HepG2 (cell line): ENCODE results near the gene TTLL1. TPM values are rescaled to one million over a fixed set of nuclear protein-coding genes. Genes with fewer than 3 reads are reported as not detected.

Experiments
- ATAC-seq: fragments of 200-7000 bp; cut with Tn5 transposase; 3 replicates; pipeline ENCODE4 v1.9.1; 2020; ENCODE audit warnings: mild to moderate bottlenecking, moderate library complexity
- BruUV-seq: library from RNA; stranded (reverse); fragments of 400-500 nt; replicated peaks from 2 replicates; lab custom pipeline; 2021; lab: Mats Ljungman, UMichigan
- CTCF ChIA-PET: fragments of 300-600 bp; formaldehyde crosslinking; extraction: SDS; loops from one replicate; lab custom pipeline; 2021; ENCODE audit warnings: low total read pairs, inconsistent platforms, low intra/inter-chr PET ratio; lab: Yijun Ruan, JAX
- POLR2A ChIA-PET: fragments of 350-600 bp; sonication (Branson Sonifier 250); formaldehyde crosslinking; loops from one replicate; lab custom pipeline; 2020; ENCODE audit warnings: antibody characterized with exemption, inconsistent platforms; lab: Yijun Ruan, JAX
- DNase-seq: peaks from one replicate; pipeline ENCODE4 v3.0.0-alpha.2; 2015; ENCODE audit warnings: low spot score
- FAIRE-seq: peaks from 3 replicates; lab custom pipeline; 2011; peaks lifted over from hg19 to GRCh38; lab: Jason Lieb, UNC
- H2AFZ ChIP-seq: one replicate; pipeline ENCODE4 v1.6.1; 2011; ENCODE audit warnings: low read length, inconsistent platforms
- H3K27ac ChIP-seq: fragments of 300-600 bp; 3 replicates; pipeline ENCODE4 v1.8.0; 2011; ENCODE audit warnings: mixed run types, mild to moderate bottlenecking, mixed read lengths, low read length, inconsistent platforms; ENCODE audit not compliant: insufficient read depth; ENCODE audit errors: extremely low read length
- H3K27me3 ChIP-seq, 2 experiments: fragments of 200-600 bp in 1 of 2; 2 replicates in 1 of 2; 3 replicates in 1 of 2; pipeline versions ENCODE4 v1.6.0 to v1.8.0; 2011; ENCODE audit warnings: low read length in 2 of 2, mild to moderate bottlenecking in 2 of 2, moderate library complexity in 2 of 2, inconsistent platforms in 1 of 2; ENCODE audit not compliant: insufficient read depth in 2 of 2, control insufficient read depth in 1 of 2
- H3K36me3 ChIP-seq, 2 experiments: fragments of 200-600 bp in 1 of 2; replicated peaks in 1 of 2; 2 replicates in 1 of 2; 3 replicates in 1 of 2; pipeline versions ENCODE4 v1.5.1 to v1.8.0; 2011; ENCODE audit warnings: low read length in 2 of 2, inconsistent platforms in 1 of 2; ENCODE audit not compliant: insufficient read depth in 2 of 2, control insufficient read depth in 1 of 2
- H3K4me1 ChIP-seq: 2 replicates; pipeline ENCODE4 v1.5.1; 2012; ENCODE audit warnings: low read length, inconsistent platforms; ENCODE audit not compliant: insufficient read depth
- H3K4me2 ChIP-seq: 2 replicates; pipeline ENCODE4 v1.6.0; 2011; ENCODE audit warnings: low read depth, low read length, inconsistent platforms
- H3K4me3 ChIP-seq, 3 experiments: fragments of 200-600 bp in 1 of 3; sonication (generic), shearing (Covaris generic) in 1 of 3; replicated peaks in 1 of 3; 2 replicates each; pipeline ENCODE4 v1.5.1; 2011 to 2016; ENCODE audit warnings: low read length in 3 of 3, inconsistent platforms in 2 of 3, low read depth in 2 of 3, mild to moderate bottlenecking in 2 of 3, control low read depth in 1 of 3, mixed read lengths in 1 of 3; ENCODE audit not compliant: insufficient read depth in 1 of 3
- H3K79me2 ChIP-seq: one replicate; pipeline ENCODE4 v1.6.1; 2011; ENCODE audit warnings: low read length, inconsistent platforms; ENCODE audit not compliant: insufficient read depth
- H3K9ac ChIP-seq: 2 replicates; pipeline ENCODE4 v1.6.0; 2011; ENCODE audit warnings: mild to moderate bottlenecking, low read depth, low read length, inconsistent platforms; ENCODE audit not compliant: insufficient read depth
- H3K9me3 ChIP-seq: 2 replicates; pipeline ENCODE4 v1.5.1; 2012; ENCODE audit warnings: mild to moderate bottlenecking, low read length
- H4K20me1 ChIP-seq: 2 replicates; pipeline ENCODE4 v1.6.0; 2011; ENCODE audit warnings: inconsistent platforms, mild to moderate bottlenecking, low read length, moderate library complexity; ENCODE audit not compliant: insufficient read depth
- ATF3 ChIP-seq: sonication (generic); formaldehyde crosslinking; IDR thresholded peaks from 2 replicates; pipeline ENCODE4 v1.4.0; 2020; ENCODE audit warnings: missing genetic modification reagents
- HBP1 ChIP-seq: IDR thresholded peaks from 2 replicates; pipeline ENCODE4 v1.6.1; 2016; ENCODE audit warnings: low read depth, control low read depth
- POGK ChIP-seq: sonication (generic); formaldehyde crosslinking; conservative IDR thresholded peaks from 2 replicates; pipeline ENCODE4 v1.8.0; 2022; ENCODE audit warnings: mild to moderate bottlenecking, moderate library complexity, missing genetic modification reagents
- TCF7 ChIP-seq: sonication (generic); IDR thresholded peaks from 2 replicates; pipeline ENCODE4 v1.6.1; 2016; ENCODE audit warnings: antibody characterized with exemption, low read depth
- XRCC5 ChIP-seq: fragments of 200-400 bp; formaldehyde crosslinking; optimal IDR thresholded peaks from 2 replicates; pipeline ENCODE3; 2017; ENCODE audit warnings: mild to moderate bottlenecking, low read length
- ZNF367 ChIP-seq: sonication (generic); formaldehyde crosslinking; IDR thresholded peaks from 2 replicates; pipeline ENCODE4 v1.4.0; 2020; ENCODE audit warnings: missing genetic modification reagents, borderline replicate concordance
- ZNF383 ChIP-seq: sonication (generic); formaldehyde crosslinking; IDR thresholded peaks from 2 replicates; pipeline ENCODE4 v1.4.0; 2020; ENCODE audit warnings: missing genetic modification reagents, mild to moderate bottlenecking, borderline replicate concordance
- ZNF790 ChIP-seq: sonication (generic); formaldehyde crosslinking; IDR thresholded peaks from 2 replicates; pipeline ENCODE4 v1.8.0; 2022; ENCODE audit warnings: missing genetic modification reagents, mild to moderate bottlenecking, borderline replicate concordance
- WGBS: methylation state at CpG from one replicate; pipeline ENCODE4 v1.1.6; 2017; ENCODE audit warnings: low lambda C conversion rate; 5-methylcytosine and 5-hydroxymethylcytosine counted together
- in situ Hi-C: cut with HindIII; loops from 2 replicates; pipeline ENCODE4 v1.10.0; 2017; ENCODE audit warnings: low pct_unique_long_range_greater_than_20kb; ENCODE audit not compliant: extremely low pct_ligation_motif_present
- intact Hi-C: fragments of 100-400 bp; cut with micrococcal nuclease; formaldehyde crosslinking; loops from one replicate; pipeline ENCODE4 v1.10.0; 2022; ENCODE audit not compliant: unreplicated experiment
- polyA plus RNA-seq, 8 experiments: library from polyadenylated mRNA; depleted of rRNA in 3 of 8; stranded (reverse) in 7 of 8; unstranded in 1 of 8; fragments of >200 nt; fragmentation: Illumina TruSeq in 4 of 8; extraction: Trizol in 4 of 8; gene quantifications; 2 replicates each; pipeline versions ENCODE4 v1.2.1 to v1.2.3, GENCODE V29; 2011 to 2016; ENCODE audit warnings: low read depth in 4 of 8, missing spikeins in 1 of 8, mixed read lengths in 1 of 8; ENCODE audit not compliant: insufficient read depth in 1 of 8
- total RNA-seq, 5 experiments: library from RNA; depleted of rRNA; stranded (reverse); fragments of >200 nt; fragmentation: Illumina TruSeq; extraction: Trizol; gene quantifications; 2 replicates each; pipeline ENCODE4 v1.2.3, GENCODE V29; 2016; ENCODE audit warnings: low read depth in 1 of 5
- TF ChIP-seq, protein P1 (sequence below): sonication (generic); formaldehyde crosslinking; IDR thresholded peaks from 2 replicates; pipeline ENCODE4 v1.5.0; 2020; ENCODE audit warnings: mild to moderate bottlenecking, missing genetic modification reagents, borderline replicate concordance

TTLL1 gene
- total and polyA plus RNA-seq, 2 of the 13 experiments (the other 11 are each of a cell fraction or from before 2014, with no cell fraction given) = 1.6 to 5.3 TPM

DNA sequence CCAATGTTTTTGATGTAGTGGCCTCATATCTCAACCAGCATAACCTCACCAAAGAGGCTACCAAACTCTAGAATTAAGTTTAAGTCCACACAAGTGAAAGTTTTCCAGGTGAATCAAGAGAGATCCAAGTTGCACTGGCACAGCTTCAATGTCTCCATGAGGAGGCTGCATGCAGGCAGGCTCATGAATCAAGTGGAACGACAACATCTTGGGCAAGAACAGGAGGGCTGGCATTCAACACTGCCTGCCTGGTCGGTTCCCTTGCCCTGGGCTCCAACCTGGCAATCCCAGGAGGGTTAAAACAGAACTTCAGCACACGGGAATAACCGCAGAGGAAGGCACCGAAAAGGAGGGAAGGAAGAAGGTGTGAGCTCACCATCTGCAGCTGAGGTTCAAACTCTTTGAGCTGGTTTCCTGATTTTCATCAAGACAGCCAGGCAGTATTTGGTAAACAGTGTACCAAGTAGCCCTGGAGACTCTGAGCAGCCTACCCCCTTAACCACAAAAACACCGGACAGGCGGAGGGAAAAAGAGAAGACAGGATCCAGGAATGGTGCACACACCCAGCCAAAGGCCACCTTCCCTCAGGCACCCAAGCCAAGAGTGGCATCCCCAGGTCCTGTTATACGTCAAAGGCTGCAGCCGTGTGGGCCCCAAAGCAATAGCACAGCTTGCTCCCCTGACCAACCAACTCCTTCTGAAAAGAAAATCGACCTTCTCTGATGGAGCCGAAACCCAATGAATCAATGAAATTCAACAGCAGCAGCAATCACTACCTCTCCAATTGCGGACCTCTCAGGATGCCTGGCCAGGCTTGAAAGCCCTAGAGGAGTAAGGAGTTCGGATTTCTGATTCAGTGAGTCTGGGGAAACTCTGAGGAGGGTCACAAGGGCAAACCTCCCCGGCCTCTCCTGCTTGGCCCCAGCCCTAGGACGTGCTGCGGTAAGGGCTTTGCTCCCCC, 75.6 kb downstream of the TTLL1 start:
- H3K27ac ChIP-seq = peak overlapping the region; percentile 58
- peaks cover 79% of the 10 kb centered on the region for H3K4me1 ChIP-seq
- no peaks in the 10 kb centered on the region; a peak in 1 of 5 replicates for H3K27me3 ChIP-seq
- TSS peak; percentile 53 for BruUV-seq
- H3K79me2 ChIP-seq = peaks cover 60% of the 10 kb centered on the region
- no peaks in the 10 kb centered on the region; a peak in 1 of 5 replicates for H3K36me3 ChIP-seq
- intact Hi-C loops = no loop called here
- peak overlapping the region; percentile 92 for H3K4me2 ChIP-seq
- H3K4me3 ChIP-seq = peak overlapping the region; percentile 90 to 92 (median 91)
- peaks cover 25% of the 10 kb centered on the region for H4K20me1 ChIP-seq
- in situ Hi-C loops = no loop called here
- FAIRE-seq (no peak), DNase-seq (peak; percentile 27), ATAC-seq (peak; percentile 13; the same call in 2 of the 3 replicates)
- 3% methylated on average over 12 of the region's 16 CpGs for WGBS
- peak overlapping the region; percentile 81 for H3K9ac ChIP-seq
- no peak overlapping the region for H2AFZ ChIP-seq
- no peaks in the 10 kb centered on the region for H3K9me3 ChIP-seq
- CTCF ChIA-PET = no interaction called here
- POLR2A ChIA-PET = interaction anchor here (1.2 to 8.7 kb wide), 9 partner anchors 9 to 98 kb away, joined by 7 to 185 read pairs (median 18); no protein-coding TSS in a partner anchor
- TF ChIP-seq HBP1 (no peak), ZNF383 (CRISPR knock-in tag) (0 out of 2 replicates have a peak, but pooled peaks have one; percentile 42), TCF7 (peak; percentile 25; the same call in 1 of the 2 replicates), ZNF367 (CRISPR knock-in tag) (no peak), ATF3 (CRISPR knock-in tag) (no peak), ZNF790 (CRISPR knock-in tag) (0 out of 2 replicates have a peak, but pooled peaks have one; percentile 22), XRCC5 (no peak), POGK (0 out of 2 replicates have a peak, but pooled peaks have one; percentile 48)
- TF ChIP-seq, protein P1, sequence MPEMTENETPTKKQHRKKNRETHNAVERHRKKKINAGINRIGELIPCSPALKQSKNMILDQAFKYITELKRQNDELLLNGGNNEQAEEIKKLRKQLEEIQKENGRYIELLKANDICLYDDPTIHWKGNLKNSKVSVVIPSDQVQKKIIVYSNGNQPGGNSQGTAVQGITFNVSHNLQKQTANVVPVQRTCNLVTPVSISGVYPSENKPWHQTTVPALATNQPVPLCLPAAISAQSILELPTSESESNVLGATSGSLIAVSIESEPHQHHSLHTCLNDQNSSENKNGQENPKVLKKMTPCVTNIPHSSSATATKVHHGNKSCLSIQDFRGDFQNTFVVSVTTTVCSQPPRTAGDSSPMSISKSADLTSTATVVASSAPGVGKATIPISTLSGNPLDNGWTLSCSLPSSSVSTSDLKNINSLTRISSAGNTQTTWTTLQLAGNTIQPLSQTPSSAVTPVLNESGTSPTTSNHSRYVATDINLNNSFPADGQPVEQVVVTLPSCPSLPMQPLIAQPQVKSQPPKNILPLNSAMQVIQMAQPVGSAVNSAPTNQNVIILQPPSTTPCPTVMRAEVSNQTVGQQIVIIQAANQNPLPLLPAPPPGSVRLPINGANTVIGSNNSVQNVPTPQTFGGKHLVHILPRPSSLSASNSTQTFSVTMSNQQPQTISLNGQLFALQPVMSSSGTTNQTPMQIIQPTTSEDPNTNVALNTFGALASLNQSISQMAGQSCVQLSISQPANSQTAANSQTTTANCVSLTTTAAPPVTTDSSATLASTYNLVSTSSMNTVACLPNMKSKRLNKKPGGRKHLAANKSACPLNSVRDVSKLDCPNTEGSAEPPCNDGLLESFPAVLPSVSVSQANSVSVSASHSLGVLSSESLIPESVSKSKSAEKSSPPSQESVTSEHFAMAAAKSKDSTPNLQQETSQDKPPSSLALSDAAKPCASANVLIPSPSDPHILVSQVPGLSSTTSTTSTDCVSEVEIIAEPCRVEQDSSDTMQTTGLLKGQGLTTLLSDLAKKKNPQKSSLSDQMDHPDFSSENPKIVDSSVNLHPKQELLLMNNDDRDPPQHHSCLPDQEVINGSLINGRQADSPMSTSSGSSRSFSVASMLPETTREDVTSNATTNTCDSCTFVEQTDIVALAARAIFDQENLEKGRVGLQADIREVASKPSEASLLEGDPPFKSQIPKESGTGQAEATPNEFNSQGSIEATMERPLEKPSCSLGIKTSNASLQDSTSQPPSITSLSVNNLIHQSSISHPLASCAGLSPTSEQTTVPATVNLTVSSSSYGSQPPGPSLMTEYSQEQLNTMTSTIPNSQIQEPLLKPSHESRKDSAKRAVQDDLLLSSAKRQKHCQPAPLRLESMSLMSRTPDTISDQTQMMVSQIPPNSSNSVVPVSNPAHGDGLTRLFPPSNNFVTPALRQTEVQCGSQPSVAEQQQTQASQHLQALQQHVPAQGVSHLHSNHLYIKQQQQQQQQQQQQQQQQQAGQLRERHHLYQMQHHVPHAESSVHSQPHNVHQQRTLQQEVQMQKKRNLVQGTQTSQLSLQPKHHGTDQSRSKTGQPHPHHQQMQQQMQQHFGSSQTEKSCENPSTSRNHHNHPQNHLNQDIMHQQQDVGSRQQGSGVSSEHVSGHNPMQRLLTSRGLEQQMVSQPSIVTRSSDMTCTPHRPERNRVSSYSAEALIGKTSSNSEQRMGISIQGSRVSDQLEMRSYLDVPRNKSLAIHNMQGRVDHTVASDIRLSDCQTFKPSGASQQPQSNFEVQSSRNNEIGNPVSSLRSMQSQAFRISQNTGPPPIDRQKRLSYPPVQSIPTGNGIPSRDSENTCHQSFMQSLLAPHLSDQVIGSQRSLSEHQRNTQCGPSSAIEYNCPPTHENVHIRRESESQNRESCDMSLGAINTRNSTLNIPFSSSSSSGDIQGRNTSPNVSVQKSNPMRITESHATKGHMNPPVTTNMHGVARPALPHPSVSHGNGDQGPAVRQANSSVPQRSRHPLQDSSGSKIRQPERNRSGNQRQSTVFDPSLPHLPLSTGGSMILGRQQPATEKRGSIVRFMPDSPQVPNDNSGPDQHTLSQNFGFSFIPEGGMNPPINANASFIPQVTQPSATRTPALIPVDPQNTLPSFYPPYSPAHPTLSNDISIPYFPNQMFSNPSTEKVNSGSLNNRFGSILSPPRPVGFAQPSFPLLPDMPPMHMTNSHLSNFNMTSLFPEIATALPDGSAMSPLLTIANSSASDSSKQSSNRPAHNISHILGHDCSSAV (CRISPR knock-in tag) = no peak
